ENCODE measurements around the gene ZFPM1. TPM values are rescaled to one million over a fixed set of nuclear protein-coding genes. Genes with fewer than 3 reads are reported as not detected.

Gene ZFPM1
- total RNA-seq, 1 donor from 2014 or later, result 5.7 TPM

DNA sequence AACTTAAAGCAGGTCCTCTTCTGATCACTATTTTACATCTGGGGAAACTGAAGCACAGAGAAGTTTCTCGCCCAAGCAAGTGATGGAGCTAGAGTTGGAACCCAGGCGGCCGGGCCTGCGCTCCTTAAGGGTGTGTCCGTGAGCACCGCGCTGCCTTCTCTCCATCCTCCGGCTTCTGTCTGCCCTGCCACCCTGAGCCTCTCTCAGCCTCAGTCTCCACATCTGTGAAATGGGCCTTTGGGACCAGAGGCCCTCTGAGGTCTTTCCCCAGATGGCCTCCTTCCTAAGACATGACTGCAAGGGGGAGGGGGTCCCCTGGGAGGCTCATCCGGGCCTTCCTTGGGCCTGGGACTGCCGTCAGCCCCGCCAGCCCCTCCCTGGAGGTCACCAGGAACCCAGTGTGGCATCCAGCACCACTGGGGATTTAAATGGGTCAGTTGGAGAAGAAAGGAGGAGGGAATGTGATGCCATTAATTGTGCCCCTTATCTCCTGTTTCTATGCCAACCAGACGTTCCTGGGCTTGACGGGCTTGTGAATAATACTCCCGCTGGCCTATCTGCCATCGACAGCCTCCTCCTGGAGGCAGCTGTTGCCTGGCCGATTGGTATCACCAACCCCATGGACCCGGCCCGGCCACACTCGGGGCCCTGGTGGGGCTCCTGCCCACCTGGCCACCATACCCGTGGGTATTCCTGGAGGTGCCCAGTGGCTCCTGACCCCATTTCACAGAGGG, 5.1 kb downstream of the ZFPM1 start:
- intact Hi-C loops (cut with micrococcal nuclease), result no loop called here
- no peak for DNase-seq
- TF ChIP-seq, protein P1, sequence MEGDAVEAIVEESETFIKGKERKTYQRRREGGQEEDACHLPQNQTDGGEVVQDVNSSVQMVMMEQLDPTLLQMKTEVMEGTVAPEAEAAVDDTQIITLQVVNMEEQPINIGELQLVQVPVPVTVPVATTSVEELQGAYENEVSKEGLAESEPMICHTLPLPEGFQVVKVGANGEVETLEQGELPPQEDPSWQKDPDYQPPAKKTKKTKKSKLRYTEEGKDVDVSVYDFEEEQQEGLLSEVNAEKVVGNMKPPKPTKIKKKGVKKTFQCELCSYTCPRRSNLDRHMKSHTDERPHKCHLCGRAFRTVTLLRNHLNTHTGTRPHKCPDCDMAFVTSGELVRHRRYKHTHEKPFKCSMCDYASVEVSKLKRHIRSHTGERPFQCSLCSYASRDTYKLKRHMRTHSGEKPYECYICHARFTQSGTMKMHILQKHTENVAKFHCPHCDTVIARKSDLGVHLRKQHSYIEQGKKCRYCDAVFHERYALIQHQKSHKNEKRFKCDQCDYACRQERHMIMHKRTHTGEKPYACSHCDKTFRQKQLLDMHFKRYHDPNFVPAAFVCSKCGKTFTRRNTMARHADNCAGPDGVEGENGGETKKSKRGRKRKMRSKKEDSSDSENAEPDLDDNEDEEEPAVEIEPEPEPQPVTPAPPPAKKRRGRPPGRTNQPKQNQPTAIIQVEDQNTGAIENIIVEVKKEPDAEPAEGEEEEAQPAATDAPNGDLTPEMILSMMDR (IDR thresholded peaks at IDR 0.05; ENCODE audit: borderline replicate concordance), result no peak
- peaks cover 49% of the 10 kb centered on the region for H3K4me1 ChIP-seq
- no peak overlapping the region for H3K4me3 ChIP-seq
- H3K27me3 ChIP-seq (ENCODE audit: low read depth), result no peaks in the 10 kb centered on the region
- no peak overlapping the region for H3K27ac ChIP-seq (replicated peaks)
- no peaks in the 10 kb centered on the region for H3K9me3 ChIP-seq (replicated peaks)
- H3K36me3 ChIP-seq, result no peaks in the 10 kb centered on the region

DNA sequence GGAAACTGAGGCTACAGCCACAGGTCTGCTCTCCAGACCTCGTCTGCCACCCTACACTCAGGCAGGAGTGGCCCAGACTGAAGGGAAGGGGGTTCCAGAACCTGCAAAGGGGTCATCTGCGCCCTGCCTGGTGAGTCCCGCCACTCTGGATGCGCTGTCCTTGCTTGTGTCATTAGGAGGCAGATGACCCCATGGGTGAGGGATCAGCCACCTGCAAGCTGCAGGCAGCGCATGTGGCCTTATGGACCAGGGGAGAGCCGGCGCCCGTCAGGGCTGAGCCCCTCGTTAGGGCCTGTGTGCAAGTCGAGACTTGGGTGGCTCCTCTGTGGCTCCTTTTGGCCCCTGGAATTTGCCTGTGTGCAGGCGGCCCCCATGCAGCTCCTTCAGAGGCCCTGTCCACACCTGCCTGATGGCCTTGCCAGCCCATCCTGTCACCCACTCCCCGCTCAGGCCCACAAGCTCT, 5.7 kb downstream of the ZFPM1 start:
- TF ChIP-seq, protein P1 (IDR thresholded peaks at IDR 0.05; ENCODE audit: borderline replicate concordance), result no peak
- Histone ChIP-seq H3K27me3 (ENCODE audit: low read depth) (no peaks in the 10 kb centered on the region), H3K27ac (replicated peaks) (no peak overlapping the region)

DNA sequence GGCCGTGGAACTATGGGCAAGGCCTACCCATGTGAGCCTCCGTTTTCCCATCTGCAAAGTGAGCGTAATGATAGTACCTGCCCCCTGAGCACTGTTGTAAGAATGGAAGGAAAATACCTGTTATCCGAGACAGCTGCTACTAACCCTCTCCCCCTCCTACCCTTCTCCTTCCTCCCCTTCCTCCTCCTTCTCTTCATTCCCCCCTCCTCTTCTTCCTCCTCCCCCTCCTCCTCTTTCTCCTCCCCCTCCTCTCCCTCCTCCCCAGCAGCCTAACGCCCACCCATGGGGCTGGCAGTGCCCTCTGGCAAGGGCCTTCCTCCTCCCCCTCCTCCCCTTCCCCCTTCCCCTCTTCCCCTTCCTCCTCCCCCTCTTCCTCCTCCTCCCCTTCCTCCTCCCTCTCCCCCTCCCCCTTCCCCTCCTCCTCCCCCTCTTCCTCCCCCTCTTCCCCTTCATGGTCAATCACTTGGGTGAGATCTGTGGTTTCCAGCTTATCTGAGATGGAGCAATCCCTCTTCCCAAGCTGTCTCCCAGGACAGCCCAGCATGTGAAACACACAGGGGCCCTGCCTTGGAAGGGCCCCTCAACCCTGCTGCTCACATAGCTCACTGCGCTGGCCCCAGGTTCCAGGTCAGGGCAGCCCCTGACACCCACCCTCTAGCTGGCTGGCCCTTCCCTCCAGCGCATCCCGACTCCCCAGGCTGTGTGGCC, 6.4 kb downstream of the ZFPM1 start:
- H3K27ac ChIP-seq (replicated peaks), result no peak overlapping the region
- H3K36me3 ChIP-seq, result no peaks in the 10 kb centered on the region
- H3K27me3 ChIP-seq (ENCODE audit: low read depth), result no peaks in the 10 kb centered on the region
- intact Hi-C loops (cut with micrococcal nuclease), result no loop called here
- TF ChIP-seq, protein P1 (IDR thresholded peaks at IDR 0.05; ENCODE audit: borderline replicate concordance), result no peak
- no peak overlapping the region for H3K4me3 ChIP-seq
- no peaks in the 10 kb centered on the region for H3K9me3 ChIP-seq (replicated peaks)
- no peak for DNase-seq
- H3K4me1 ChIP-seq, result peaks cover 40% of the 10 kb centered on the region

More for the DNA sequence above, 5.7 kb downstream of the ZFPM1 start:
- Histone ChIP-seq H3K36me3 (no peaks in the 10 kb centered on the region), H3K4me3 (no peak overlapping the region), H3K9me3 (replicated peaks) (no peaks in the 10 kb centered on the region), H3K4me1 (peaks cover 47% of the 10 kb centered on the region)
- intact Hi-C loops (cut with micrococcal nuclease), result no loop called here
- DNase-seq, result no peak

DNA sequence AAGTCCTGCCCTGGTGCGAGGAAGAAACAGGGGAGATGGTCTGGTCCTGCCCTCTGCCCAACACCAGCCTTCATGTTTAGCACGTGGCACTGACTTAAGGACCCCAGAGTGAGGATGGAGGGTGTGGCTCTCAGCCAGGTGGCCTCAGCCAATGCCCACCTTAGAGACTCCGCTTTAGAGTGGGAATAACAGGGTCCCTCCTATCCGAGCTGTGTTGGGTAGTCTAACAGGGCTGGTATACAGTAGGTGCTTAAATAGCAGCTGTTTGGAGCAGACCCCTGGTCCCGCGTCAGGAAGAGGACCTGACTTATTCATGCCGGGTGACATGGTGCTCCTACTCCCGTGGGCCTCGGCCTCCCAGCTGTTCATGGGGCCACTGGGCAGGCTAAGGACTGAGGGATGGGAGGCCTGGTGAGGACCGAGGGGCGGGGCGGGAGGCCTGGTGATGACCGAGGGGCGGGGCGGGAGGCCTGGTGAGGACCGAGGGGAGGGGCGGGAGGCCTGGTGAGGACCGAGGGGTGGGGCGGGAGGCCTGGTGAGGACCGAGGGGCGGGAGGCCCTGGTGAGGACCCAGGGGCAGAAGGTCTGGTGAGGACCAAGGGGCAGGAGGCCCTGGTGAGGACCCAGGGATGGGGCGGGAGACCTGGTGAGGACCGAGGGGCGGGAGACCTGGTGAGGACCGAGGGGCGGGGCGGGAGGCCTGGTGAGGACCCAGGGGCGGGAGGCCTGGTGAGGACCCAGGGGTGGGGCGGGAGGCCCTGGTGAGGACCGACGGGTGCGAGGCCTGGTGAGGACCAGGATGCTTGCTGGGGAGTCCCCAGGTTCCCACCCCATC, 7.6 kb downstream of the ZFPM1 start:
- Histone ChIP-seq H3K27me3 (ENCODE audit: low read depth) (no peaks in the 10 kb centered on the region), H3K4me3 (no peak overlapping the region)

More for the DNA sequence above, 7.6 kb downstream of the ZFPM1 start:
- intact Hi-C loops (cut with micrococcal nuclease), result no loop called here
- Histone ChIP-seq H3K9me3 (replicated peaks) (no peaks in the 10 kb centered on the region), H3K36me3 (no peaks in the 10 kb centered on the region), H3K27ac (replicated peaks) (no peak overlapping the region), H3K4me1 (peaks cover 30% of the 10 kb centered on the region)
- TF ChIP-seq, protein P1 (IDR thresholded peaks at IDR 0.05; ENCODE audit: borderline replicate concordance), result no peak
- no peak for DNase-seq
